HL-60 (cell line): ENCODE measurements around the gene COL16A1.

Source experiments
- DNase-seq, 2 experiments: peaks; one replicate each; pipeline ENCODE4 v3.0.0-alpha.2; 2010 to 2020; ENCODE audit warnings: low read depth in 1 of 2, low spot score in 1 of 2
- H3K27ac ChIP-seq: fragments of 250-450 bp; sonication (Bioruptor Pico); replicated peaks from 2 replicates; pipeline ENCODE4 v1.5.1; 2020; ENCODE audit warnings: mild to moderate bottlenecking, moderate library complexity
- H3K27me3 ChIP-seq: fragments of 250-450 bp; sonication (Bioruptor Pico); 2 replicates; pipeline ENCODE4 v1.5.1; 2021; ENCODE audit warnings: mild to moderate bottlenecking, moderate library complexity; ENCODE audit not compliant: insufficient read depth, poor library complexity, severe bottlenecking
- H3K4me3 ChIP-seq: replicated peaks from 2 replicates; pipeline ENCODE4 v1.5.1; 2011; ENCODE audit warnings: mild to moderate bottlenecking, control low read depth, low read length; ENCODE audit not compliant: insufficient read depth
- GABPA ChIP-seq: IDR thresholded peaks from 2 replicates; pipeline ENCODE4 v1.6.1; 2012; ENCODE audit warnings: low read depth
- POLR2AphosphoS5 ChIP-seq: IDR thresholded peaks from 2 replicates; pipeline ENCODE4 v1.6.1; 2012; ENCODE audit warnings: low read depth
- SPI1 ChIP-seq: IDR thresholded peaks from 2 replicates; pipeline ENCODE4 v1.6.1; 2012; ENCODE audit warnings: low read depth, mild to moderate bottlenecking, borderline replicate concordance
- TF ChIP-seq, protein P1 (sequence below): IDR thresholded peaks from 2 replicates; pipeline ENCODE4 v1.6.1; 2012; ENCODE audit warnings: low read depth; ENCODE audit not compliant: insufficient replicate concordance
- TF ChIP-seq, protein P2 (sequence below): IDR thresholded peaks from one replicate; pipeline ENCODE4 v1.5.1; 2011; ENCODE audit warnings: low read length, control low read depth, inconsistent platforms; ENCODE audit not compliant: insufficient read depth

The COL16A1 gene

DNA sequence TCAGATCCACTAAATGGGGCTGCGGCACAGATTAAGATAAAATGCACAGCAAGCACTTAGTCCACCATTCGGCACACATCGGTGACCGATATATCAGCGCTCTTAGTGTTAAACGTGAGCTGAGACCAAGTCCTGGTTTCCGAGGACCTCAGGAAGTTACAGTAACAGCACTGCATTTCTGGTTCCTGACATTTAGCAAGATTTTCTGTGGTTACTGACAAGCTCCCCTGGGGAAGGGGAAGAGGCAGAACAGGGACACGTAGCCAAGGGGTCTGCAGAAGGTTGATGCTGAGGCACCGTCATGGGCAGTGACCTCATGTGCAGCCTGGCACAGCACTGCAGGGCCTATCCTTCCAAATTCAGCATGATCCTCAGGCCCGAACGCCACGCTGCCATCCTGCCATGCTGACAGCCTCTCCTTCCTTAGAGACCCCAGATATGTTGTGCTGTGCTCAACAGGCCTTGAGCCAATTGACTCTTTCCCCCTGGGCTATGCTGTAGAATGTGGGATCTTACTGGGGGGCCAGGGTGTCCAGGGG lies 45.8 kb downstream of the COL16A1 start:
- H3K27me3 ChIP-seq: no peaks in the 10 kb centered on the region
- TF ChIP-seq SPI1 (no peak), POLR2AphosphoS5 (no peak), GABPA (no peak)
- TF ChIP-seq, protein P1, sequence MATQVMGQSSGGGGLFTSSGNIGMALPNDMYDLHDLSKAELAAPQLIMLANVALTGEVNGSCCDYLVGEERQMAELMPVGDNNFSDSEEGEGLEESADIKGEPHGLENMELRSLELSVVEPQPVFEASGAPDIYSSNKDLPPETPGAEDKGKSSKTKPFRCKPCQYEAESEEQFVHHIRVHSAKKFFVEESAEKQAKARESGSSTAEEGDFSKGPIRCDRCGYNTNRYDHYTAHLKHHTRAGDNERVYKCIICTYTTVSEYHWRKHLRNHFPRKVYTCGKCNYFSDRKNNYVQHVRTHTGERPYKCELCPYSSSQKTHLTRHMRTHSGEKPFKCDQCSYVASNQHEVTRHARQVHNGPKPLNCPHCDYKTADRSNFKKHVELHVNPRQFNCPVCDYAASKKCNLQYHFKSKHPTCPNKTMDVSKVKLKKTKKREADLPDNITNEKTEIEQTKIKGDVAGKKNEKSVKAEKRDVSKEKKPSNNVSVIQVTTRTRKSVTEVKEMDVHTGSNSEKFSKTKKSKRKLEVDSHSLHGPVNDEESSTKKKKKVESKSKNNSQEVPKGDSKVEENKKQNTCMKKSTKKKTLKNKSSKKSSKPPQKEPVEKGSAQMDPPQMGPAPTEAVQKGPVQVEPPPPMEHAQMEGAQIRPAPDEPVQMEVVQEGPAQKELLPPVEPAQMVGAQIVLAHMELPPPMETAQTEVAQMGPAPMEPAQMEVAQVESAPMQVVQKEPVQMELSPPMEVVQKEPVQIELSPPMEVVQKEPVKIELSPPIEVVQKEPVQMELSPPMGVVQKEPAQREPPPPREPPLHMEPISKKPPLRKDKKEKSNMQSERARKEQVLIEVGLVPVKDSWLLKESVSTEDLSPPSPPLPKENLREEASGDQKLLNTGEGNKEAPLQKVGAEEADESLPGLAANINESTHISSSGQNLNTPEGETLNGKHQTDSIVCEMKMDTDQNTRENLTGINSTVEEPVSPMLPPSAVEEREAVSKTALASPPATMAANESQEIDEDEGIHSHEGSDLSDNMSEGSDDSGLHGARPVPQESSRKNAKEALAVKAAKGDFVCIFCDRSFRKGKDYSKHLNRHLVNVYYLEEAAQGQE: no peak
- peak in 1 of 2 experiments; percentile 54 for DNase-seq
- H3K27ac ChIP-seq: peak overlapping the region; percentile 32
- no peak overlapping the region for H3K4me3 ChIP-seq

DNA sequence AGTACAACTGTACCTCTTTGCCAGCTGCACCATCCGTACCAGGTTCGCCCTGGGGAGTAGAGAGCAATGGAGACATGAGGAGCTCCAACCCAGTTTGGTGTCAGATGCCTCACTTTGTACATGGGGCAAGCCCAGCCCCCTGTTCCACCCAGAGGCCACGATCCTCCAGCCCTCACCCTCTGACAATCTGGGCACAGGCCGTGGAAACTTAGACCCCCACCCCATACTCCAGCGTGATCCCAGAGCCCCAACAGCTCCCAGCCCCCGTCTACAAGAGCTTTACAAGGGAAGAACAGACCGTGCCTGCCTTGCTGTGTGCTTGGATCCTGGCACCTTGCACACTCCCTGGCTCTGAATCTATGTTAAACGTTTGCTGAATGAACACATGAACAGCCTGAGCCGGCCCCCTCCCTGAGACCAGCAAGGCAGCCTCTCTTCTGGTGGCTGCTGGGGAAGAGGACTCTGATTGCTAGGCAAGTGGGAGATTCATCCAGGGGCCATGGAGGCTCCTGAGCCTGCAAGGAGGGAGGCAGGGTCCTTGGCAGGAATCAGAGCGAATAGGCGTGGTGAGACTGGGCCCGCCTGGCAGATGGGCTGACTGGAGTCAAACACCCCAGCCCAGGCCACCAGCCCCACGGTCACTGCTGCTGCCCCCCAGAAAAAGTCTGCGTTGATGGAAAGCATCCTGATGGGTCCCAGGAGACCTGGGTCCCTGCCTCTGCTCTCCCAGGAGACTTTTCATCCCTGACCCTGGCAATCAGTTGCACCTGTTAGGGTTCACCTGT lies 46.6 kb downstream of the COL16A1 start:
- Histone ChIP-seq H3K4me3 (no peak overlapping the region), H3K27me3 (no peaks in the 10 kb centered on the region), H3K27ac (no peak overlapping the region)

DNA sequence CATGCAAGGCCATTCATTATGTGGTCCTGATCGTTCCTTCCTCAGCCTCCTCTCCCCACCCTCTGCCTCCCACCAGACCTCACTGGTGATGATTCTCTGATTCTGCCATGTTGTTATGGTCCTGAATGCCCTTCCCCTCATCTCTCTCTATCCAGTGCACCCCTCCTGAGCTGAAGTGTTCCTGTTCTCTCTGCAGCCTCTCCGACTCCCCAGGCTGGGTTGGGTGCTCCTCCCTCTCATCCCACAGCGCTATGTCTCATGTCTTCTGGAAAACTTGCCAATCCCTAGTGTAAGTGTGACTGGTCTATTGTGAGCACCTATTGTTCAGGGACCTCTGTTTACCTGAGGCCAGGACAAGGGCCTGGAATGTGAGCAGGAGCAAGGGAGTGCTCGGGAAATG lies 48.1 kb downstream of the COL16A1 start:
- TF ChIP-seq POLR2AphosphoS5 (no peak), SPI1 (no peak), GABPA (no peak)
- TF ChIP-seq, protein P1: no peak
- TF ChIP-seq, protein P2, sequence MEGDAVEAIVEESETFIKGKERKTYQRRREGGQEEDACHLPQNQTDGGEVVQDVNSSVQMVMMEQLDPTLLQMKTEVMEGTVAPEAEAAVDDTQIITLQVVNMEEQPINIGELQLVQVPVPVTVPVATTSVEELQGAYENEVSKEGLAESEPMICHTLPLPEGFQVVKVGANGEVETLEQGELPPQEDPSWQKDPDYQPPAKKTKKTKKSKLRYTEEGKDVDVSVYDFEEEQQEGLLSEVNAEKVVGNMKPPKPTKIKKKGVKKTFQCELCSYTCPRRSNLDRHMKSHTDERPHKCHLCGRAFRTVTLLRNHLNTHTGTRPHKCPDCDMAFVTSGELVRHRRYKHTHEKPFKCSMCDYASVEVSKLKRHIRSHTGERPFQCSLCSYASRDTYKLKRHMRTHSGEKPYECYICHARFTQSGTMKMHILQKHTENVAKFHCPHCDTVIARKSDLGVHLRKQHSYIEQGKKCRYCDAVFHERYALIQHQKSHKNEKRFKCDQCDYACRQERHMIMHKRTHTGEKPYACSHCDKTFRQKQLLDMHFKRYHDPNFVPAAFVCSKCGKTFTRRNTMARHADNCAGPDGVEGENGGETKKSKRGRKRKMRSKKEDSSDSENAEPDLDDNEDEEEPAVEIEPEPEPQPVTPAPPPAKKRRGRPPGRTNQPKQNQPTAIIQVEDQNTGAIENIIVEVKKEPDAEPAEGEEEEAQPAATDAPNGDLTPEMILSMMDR: no peak
- no peak overlapping the region for H3K27ac ChIP-seq

More for the DNA sequence above, 46.6 kb downstream of the COL16A1 start:
- DNase-seq: no peak
- TF ChIP-seq, protein P2: no peak
- no peak for TF ChIP-seq POLR2AphosphoS5
- no peak for TF ChIP-seq GABPA
- TF ChIP-seq, protein P1: no peak
- no peak for TF ChIP-seq SPI1

More for the DNA sequence above, 48.1 kb downstream of the COL16A1 start:
- Histone ChIP-seq H3K4me3 (no peak overlapping the region), H3K27me3 (no peaks in the 10 kb centered on the region)
- DNase-seq: no peak
